Parathyroid adenoma (tissue), 2 donors: ENCODE measurements around the gene ACOT11.
"Not testable (repeated sequence)": the region's sequence is repeated elsewhere in the genome, so short reads cannot be mapped to it uniquely, and the experiment has no call there.

Experiments used
- H2AFZ ChIP-seq: fragments of 300-600 bp; sonication (generic); one replicate; pipeline ENCODE4 v1.7.0; 2017; ENCODE audit warnings: antibody characterized with exemption, mild to moderate bottlenecking
- H3K27ac ChIP-seq: fragments of 300-600 bp; sonication (generic); one replicate; pipeline ENCODE4 v1.7.0; 2017
- H3K27me3 ChIP-seq: fragments of 300-600 bp; sonication (generic); one replicate; pipeline ENCODE4 v1.7.0; 2017; ENCODE audit warnings: low read length; ENCODE audit not compliant: control insufficient read depth, insufficient read depth
- H3K36me3 ChIP-seq: fragments of 300-600 bp; sonication (generic); one replicate; pipeline ENCODE4 v1.7.0; 2017; ENCODE audit warnings: low read length; ENCODE audit not compliant: control insufficient read depth, insufficient read depth
- H3K4me1 ChIP-seq: fragments of 300-600 bp; sonication (generic); one replicate; pipeline ENCODE4 v1.7.0; 2017; ENCODE audit warnings: control low read depth
- H3K4me2 ChIP-seq: fragments of 300-600 bp; sonication (generic); one replicate; pipeline ENCODE4 v1.7.0; 2017; ENCODE audit warnings: low read length
- H3K4me3 ChIP-seq: fragments of 300-600 bp; sonication (generic); one replicate; pipeline ENCODE4 v1.7.0; 2017; ENCODE audit warnings: low read depth, low read length
- H3K79me2 ChIP-seq: fragments of 300-600 bp; sonication (generic); one replicate; pipeline ENCODE4 v1.7.0; 2017; ENCODE audit warnings: control low read depth
- H3K9ac ChIP-seq: fragments of 300-600 bp; sonication (generic); one replicate; pipeline ENCODE4 v1.7.0; 2017; ENCODE audit warnings: mild to moderate bottlenecking
- H3K9me3 ChIP-seq: fragments of 300-600 bp; sonication (generic); one replicate; pipeline ENCODE4 v1.7.0; 2017; ENCODE audit warnings: low read length; ENCODE audit not compliant: control insufficient read depth
- TF ChIP-seq, protein P1 (sequence below): fragments of 300-600 bp; sonication (generic); IDR thresholded peaks from one replicate; pipeline ENCODE4 v1.7.0; 2017; ENCODE audit warnings: antibody characterized with exemption, mild to moderate bottlenecking
- donor health status: primary hyperparathyroidism.

ACOT11 gene

DNA sequence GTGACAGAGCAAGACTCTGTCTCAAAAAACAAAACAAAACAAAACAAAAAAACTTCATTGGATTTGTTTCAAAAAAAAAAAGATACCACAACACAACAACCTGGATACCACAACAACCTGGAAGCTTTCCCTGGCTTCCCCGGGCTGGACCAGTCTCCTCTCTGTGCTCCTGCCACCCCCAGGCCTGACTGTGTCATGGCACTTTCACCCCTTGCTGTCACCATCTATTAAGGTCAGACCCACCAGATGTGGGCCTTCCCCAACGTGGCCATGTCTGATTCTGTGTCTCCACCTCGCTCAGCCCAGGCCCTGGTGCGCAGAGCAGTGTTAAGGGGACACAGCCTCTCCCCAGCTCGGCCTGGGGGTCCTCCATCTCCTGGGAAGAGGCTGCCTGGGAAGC, 28.3 kb upstream of the ACOT11 start:
- H3K36me3 ChIP-seq = no peaks in the 10 kb centered on the region
- no peak overlapping the region for H3K9ac ChIP-seq
- H3K4me3 ChIP-seq = no peak overlapping the region
- H3K27me3 ChIP-seq = no peaks in the 10 kb centered on the region
- H2AFZ ChIP-seq = no peak overlapping the region
- H3K79me2 ChIP-seq = no peaks in the 10 kb centered on the region
- TF ChIP-seq, protein P1, sequence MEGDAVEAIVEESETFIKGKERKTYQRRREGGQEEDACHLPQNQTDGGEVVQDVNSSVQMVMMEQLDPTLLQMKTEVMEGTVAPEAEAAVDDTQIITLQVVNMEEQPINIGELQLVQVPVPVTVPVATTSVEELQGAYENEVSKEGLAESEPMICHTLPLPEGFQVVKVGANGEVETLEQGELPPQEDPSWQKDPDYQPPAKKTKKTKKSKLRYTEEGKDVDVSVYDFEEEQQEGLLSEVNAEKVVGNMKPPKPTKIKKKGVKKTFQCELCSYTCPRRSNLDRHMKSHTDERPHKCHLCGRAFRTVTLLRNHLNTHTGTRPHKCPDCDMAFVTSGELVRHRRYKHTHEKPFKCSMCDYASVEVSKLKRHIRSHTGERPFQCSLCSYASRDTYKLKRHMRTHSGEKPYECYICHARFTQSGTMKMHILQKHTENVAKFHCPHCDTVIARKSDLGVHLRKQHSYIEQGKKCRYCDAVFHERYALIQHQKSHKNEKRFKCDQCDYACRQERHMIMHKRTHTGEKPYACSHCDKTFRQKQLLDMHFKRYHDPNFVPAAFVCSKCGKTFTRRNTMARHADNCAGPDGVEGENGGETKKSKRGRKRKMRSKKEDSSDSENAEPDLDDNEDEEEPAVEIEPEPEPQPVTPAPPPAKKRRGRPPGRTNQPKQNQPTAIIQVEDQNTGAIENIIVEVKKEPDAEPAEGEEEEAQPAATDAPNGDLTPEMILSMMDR = no peak
- no peak overlapping the region for H3K4me2 ChIP-seq
- no peak overlapping the region for H3K27ac ChIP-seq
- H3K4me1 ChIP-seq = no peaks in the 10 kb centered on the region
- no peaks in the 10 kb centered on the region for H3K9me3 ChIP-seq

DNA sequence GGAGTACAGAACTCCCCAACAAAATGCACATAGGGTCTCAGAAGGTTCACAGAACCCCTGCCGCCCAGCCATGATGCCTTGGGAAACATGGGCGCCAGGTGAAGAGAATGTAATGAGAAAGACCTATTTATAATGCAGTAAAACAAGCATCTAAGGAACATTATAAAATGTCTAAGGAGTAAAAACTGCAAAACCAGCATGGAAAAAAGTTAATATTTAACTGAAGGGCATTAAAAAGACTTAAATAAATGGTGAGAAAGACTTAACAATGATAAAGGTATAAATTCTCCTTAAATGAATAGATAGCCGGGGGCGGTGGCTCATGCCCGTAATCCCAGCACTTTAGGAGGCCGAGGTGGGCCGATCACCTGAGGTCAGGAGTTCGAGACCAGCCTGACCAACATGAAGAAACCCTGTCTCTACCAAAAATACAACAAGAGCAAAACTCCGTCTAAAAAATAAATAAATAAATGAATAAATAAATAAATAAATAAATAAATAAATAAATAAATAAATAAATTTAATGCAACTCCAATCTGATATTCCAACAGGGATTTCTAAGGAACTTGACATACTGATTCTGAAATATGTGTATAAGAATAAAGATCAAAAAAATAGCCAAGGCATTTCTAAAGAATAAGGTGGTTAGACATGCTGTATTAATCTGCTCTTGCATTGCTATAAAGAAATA, 27.3 kb upstream of the ACOT11 start:
- Histone ChIP-seq H3K36me3 (no peaks in the 10 kb centered on the region), H2AFZ (no peak overlapping the region), H3K27me3 (no peaks in the 10 kb centered on the region), H3K9ac (no peak overlapping the region), H3K4me2 (no peak overlapping the region), H3K79me2 (no peaks in the 10 kb centered on the region), H3K27ac (no peak overlapping the region), H3K4me1 (no peaks in the 10 kb centered on the region), H3K9me3 (no peaks in the 10 kb centered on the region), H3K4me3 (no peak overlapping the region)
- TF ChIP-seq, protein P1 = no peak

GRCh38 chr1:54526565-54526964, 21.5 kb upstream of the ACOT11 start:
- H3K27me3 ChIP-seq, H3K79me2 ChIP-seq, H3K4me3 ChIP-seq, H3K9ac ChIP-seq, H3K36me3 ChIP-seq, H3K4me1 ChIP-seq, H3K9me3 ChIP-seq, H3K27ac ChIP-seq, H3K4me2 ChIP-seq, H2AFZ ChIP-seq: not testable (repeated sequence)

DNA sequence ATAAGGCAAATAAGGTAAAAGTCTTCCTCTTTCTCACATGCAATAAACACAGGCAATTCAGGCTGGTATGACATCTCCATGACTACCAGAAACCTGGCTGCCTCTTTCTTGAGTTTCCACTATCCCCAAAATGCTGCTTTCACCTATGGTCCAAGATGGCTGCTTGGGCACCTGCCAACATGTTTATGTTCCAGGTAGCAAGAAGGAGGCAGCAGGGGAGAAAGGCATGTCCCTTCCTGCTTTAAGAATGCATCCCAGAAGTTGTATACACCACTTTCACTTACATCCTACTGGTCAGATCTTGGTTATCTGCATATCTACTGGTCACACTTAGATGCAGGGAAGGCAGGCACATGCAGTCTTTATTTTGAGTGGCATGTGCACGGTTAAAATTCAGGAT, 19.4 kb upstream of the ACOT11 start:
- H3K27me3 ChIP-seq = no peaks in the 10 kb centered on the region
- H3K4me1 ChIP-seq = no peaks in the 10 kb centered on the region
- TF ChIP-seq, protein P1 = no peak
- H3K9ac ChIP-seq = no peak overlapping the region
- no peak overlapping the region for H3K4me3 ChIP-seq
- no peaks in the 10 kb centered on the region for H3K9me3 ChIP-seq
- no peak overlapping the region for H2AFZ ChIP-seq
- H3K36me3 ChIP-seq = no peaks in the 10 kb centered on the region
- H3K79me2 ChIP-seq = no peaks in the 10 kb centered on the region
- H3K4me2 ChIP-seq = no peak overlapping the region
- H3K27ac ChIP-seq = no peak overlapping the region

DNA sequence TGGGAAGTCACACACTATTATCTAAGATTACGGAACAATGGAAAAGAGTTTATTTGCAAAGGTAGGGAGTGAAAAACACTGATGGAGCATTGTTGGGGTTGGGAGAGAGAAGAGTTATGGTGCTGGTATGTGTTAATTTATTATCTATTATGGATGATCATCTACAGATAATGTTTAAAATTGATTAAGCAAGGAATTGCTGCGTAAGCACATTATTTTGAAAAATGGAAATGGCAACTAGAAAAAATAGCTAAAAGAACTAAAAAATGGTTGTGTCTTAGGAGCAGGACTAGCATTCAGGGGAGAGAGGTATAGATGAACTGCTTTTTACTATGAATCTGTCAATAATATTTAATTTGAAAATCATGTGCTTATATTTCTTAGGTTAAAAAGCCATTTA, 16.0 kb upstream of the ACOT11 start:
- no peak overlapping the region for H3K9ac ChIP-seq

DNA sequence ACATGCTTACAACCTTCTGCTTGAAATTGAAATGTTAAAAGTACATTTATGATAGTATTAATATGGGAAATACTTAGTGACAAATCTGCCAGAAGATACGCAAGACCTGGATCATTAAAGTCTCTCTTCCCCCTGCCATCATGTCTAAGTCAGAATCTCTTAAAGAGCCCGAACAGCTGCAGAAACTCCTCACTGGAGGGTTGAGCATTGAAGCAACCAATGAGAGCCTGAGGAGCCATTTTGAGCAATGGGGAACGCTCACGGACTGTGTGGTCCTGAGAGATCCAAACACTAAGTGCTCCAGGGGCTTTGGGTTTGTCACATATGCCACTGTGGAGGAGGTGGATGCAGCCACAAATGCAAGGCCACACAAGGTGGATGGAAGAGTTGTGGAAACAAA, 11.4 kb upstream of the ACOT11 start:
- H3K79me2 ChIP-seq, H3K9me3 ChIP-seq, H2AFZ ChIP-seq, H3K27ac ChIP-seq, H3K4me3 ChIP-seq, H3K27me3 ChIP-seq, H3K4me2 ChIP-seq, H3K9ac ChIP-seq, H3K36me3 ChIP-seq, H3K4me1 ChIP-seq: not testable (repeated sequence)

More for the DNA sequence above, 16.0 kb upstream of the ACOT11 start:
- no peak overlapping the region for H3K4me2 ChIP-seq
- H3K27ac ChIP-seq = no peak overlapping the region
- TF ChIP-seq, protein P1 = no peak
- H3K4me1 ChIP-seq = no peaks in the 10 kb centered on the region
- H3K79me2 ChIP-seq = no peaks in the 10 kb centered on the region
- H3K27me3 ChIP-seq = no peaks in the 10 kb centered on the region
- no peaks in the 10 kb centered on the region for H3K36me3 ChIP-seq
- H2AFZ ChIP-seq = no peak overlapping the region
- no peaks in the 10 kb centered on the region for H3K9me3 ChIP-seq
- no peak overlapping the region for H3K4me3 ChIP-seq
